ENCODE measurements around the gene HBP1.

GRCh38 chr7:107145067-107145838 is 23.6 kb upstream of the HBP1 start:
- TF ChIP-seq USF2 (IDR thresholded peaks at IDR 0.05) (no peak), POLR2A (IDR thresholded peaks at IDR 0.05; ENCODE audit: low read length) (no peak), JUN (IDR thresholded peaks at IDR 0.05) (no peak), SMC3 (IDR thresholded peaks at IDR 0.05) (no peak), CTCF (IDR thresholded peaks at IDR 0.05) (no peak)

Measured in A549 (cell line).